Activated naive CD4-positive, alpha-beta T cell treated with anti-CD3 and anti-CD28 coated beads, Interleukin-2, amount 10 ng/mL, durations not matched to agents 7 days and 5 days (primary cell): ENCODE data around the gene SYNGR3.
"Not testable (repeated sequence)": the region's sequence is repeated elsewhere in the genome, so short reads cannot be mapped to it uniquely, and the experiment has no call there.

ENCODE experiments used
- CTCF ChIA-PET: fragments of 350-600 bp; sonication (Branson Sonifier 250); formaldehyde crosslinking; loops from one replicate; lab custom pipeline; 2021; ENCODE audit warnings: antibody characterized with exemption; lab: Charles Lee
- DNase-seq: peaks from one replicate; pipeline ENCODE4 v3.0.0-alpha.2; 2020
- H3K27ac Mint-ChIP-seq: one replicate; pipeline ENCODE4 v1.8.0; 2021; ENCODE audit warnings: mild to moderate bottlenecking, moderate library complexity, mixed read lengths
- H3K27me3 Mint-ChIP-seq: one replicate; pipeline ENCODE4 v1.8.0; 2021; ENCODE audit warnings: mild to moderate bottlenecking, mixed read lengths
- H3K36me3 Mint-ChIP-seq: one replicate; pipeline ENCODE4 v1.8.0; 2021; ENCODE audit warnings: mixed read lengths
- H3K4me1 Mint-ChIP-seq: one replicate; pipeline ENCODE4 v1.8.0; 2021; ENCODE audit warnings: mixed read lengths
- H3K4me3 Mint-ChIP-seq: one replicate; pipeline ENCODE4 v1.8.0; 2021; ENCODE audit warnings: mild to moderate bottlenecking, moderate library complexity, mixed read lengths
- H3K9me3 Mint-ChIP-seq: one replicate; pipeline ENCODE4 v1.8.0; 2021; ENCODE audit warnings: mixed read lengths

The SYNGR3 gene

DNA sequence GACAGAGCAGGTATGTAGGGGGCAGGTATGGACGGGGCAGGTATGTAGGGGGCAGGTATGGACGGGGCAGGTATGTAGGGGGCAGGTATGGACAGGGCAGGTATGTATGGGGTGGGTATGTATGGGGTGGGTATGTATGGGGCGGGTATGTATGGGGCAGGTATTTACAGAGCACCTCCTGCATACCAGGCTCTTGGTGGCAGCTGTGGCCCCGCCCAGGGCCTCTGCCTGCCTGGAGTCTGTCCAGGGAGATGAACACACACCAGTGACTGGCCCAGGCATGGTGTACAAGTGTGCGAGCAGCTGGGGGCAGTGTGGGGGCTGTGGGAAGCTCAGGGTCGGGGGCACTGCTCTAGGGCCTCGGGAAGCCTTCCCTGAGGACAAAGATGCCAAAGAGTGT lies 39.7 kb upstream of the SYNGR3 start:
- Mint-ChIP-seq H3K9me3 (no peaks in the 10 kb centered on the region), H3K27ac (no peak overlapping the region), H3K4me3 (no peak overlapping the region), H3K27me3 (peaks cover 17% of the 10 kb centered on the region), H3K36me3 (no peaks in the 10 kb centered on the region), H3K4me1 (no peaks in the 10 kb centered on the region)
- CTCF ChIA-PET: no interaction called here
- no peak for DNase-seq

DNA sequence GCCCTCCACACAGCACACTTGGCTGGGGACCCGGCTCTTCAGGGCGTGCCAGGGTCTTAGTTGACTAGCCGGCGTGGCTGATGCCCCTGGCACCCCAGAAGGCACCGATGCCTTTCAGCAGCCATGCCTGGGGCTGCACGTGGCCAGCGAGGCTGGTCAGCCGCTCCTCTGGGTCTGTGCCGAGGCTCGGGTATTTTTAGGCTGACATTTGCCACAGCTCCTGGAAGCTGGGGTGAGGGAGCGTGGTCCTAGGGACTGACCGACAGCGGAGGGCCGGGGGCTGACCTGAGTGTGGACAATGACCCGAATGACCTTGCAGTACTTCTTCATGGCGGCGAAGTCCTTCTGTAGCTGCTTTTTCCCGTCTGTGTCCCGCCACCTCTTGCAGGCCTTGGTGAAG lies 39.2 kb upstream of the SYNGR3 start:
- H3K27ac Mint-ChIP-seq: no peak overlapping the region
- CTCF ChIA-PET: interaction anchor here (1.2 kb wide), 1 partner anchor 54 kb away, joined by 3 read pairs; no protein-coding TSS in a partner anchor

DNA sequence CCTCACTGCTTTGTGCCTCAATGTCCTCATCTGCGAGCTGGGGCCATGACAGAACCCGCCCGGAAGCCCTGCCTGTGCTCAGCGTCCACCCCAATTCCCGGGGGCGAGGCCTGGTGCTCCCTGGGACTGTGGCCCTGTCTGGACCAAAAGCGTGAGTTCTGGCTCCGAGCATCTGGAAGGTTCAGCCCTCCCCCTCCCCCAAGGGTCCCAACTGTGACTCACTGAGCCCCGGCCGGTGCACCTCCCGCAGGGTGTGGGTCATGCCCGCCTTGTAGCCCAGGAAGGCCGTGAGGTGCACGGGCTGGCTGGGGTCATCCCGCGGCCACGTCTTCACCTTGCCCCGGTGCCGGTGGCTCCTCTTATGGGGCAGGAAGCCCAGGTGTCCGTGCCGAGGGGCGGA lies 36.0 kb upstream of the SYNGR3 start:
- no peak for DNase-seq
- H3K36me3 Mint-ChIP-seq: no peaks in the 10 kb centered on the region
- H3K4me3 Mint-ChIP-seq: no peak overlapping the region
- H3K9me3 Mint-ChIP-seq: no peaks in the 10 kb centered on the region
- peaks cover 31% of the 10 kb centered on the region for H3K27me3 Mint-ChIP-seq
- no peak overlapping the region for H3K27ac Mint-ChIP-seq
- peaks cover 2% of the 10 kb centered on the region for H3K4me1 Mint-ChIP-seq
- CTCF ChIA-PET: no interaction called here

More for the DNA sequence above, 39.2 kb upstream of the SYNGR3 start:
- Mint-ChIP-seq H3K36me3 (no peaks in the 10 kb centered on the region), H3K4me1 (no peaks in the 10 kb centered on the region), H3K4me3 (no peak overlapping the region), H3K9me3 (no peaks in the 10 kb centered on the region), H3K27me3 (peaks cover 17% of the 10 kb centered on the region)
- no peak for DNase-seq

- not testable (repeated sequence) for H3K27ac Mint-ChIP-seq, H3K4me3 Mint-ChIP-seq, DNase-seq, H3K9me3 Mint-ChIP-seq
- Mint-ChIP-seq H3K4me1 (peaks cover 28% of the 10 kb centered on the region), H3K27me3 (peaks cover 24% of the 10 kb centered on the region), H3K36me3 (peaks cover 15% of the 10 kb centered on the region)
- CTCF ChIA-PET: interaction anchor here (0.9 to 2.2 kb wide), 2 partner anchors 12 to 183 kb away, joined by 3 to 6 read pairs; no protein-coding TSS in a partner anchor
Observed at GRCh38 chr16:1957434-1958142, 32.2 kb upstream of the SYNGR3 start.

DNA sequence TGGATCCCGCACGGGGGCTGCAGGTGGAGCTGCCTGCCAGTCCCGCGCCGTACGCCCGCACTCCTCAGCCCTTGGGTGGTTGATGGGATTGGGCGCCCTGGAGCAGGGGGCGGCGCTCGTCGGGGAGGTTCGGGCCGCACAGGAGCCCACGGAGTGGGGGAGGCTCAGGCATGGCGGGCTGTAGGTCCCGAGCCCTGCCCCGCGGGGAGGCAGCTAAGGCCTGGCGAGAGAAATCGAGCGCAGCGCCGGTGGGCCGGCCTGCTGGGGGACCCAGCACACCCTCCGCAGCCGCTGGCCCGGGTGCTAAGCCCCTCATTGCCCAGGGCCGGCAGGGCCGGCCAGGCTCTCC lies 31.7 kb upstream of the SYNGR3 start:
- Mint-ChIP-seq H3K36me3 (peaks cover 20% of the 10 kb centered on the region), H3K4me1 (peaks cover 34% of the 10 kb centered on the region), H3K27me3 (peaks cover 21% of the 10 kb centered on the region)
- not testable (repeated sequence) for DNase-seq, H3K9me3 Mint-ChIP-seq, H3K27ac Mint-ChIP-seq, H3K4me3 Mint-ChIP-seq
- CTCF ChIA-PET: interaction anchor here (0.9 to 2.2 kb wide), 3 partner anchors 12 to 183 kb away, joined by 3 to 6 read pairs (median 4); partner anchors contain the start of gene TBL3

- Mint-ChIP-seq H3K4me3 (peak overlapping the region; percentile 95), H3K27me3 (peaks cover 21% of the 10 kb centered on the region), H3K9me3 (no peaks in the 10 kb centered on the region), H3K4me1 (peaks cover 40% of the 10 kb centered on the region), H3K36me3 (peaks cover 23% of the 10 kb centered on the region), H3K27ac (peak overlapping the region; percentile 62)
- no peak for DNase-seq
- CTCF ChIA-PET: interaction anchor here (1.8 to 2.2 kb wide), 2 partner anchors 13 kb away, joined by 4 to 6 read pairs; partner anchors contain the start of gene TBL3
Observed at GRCh38 chr16:1958715-1959268, 31.0 kb upstream of the SYNGR3 start.

DNA sequence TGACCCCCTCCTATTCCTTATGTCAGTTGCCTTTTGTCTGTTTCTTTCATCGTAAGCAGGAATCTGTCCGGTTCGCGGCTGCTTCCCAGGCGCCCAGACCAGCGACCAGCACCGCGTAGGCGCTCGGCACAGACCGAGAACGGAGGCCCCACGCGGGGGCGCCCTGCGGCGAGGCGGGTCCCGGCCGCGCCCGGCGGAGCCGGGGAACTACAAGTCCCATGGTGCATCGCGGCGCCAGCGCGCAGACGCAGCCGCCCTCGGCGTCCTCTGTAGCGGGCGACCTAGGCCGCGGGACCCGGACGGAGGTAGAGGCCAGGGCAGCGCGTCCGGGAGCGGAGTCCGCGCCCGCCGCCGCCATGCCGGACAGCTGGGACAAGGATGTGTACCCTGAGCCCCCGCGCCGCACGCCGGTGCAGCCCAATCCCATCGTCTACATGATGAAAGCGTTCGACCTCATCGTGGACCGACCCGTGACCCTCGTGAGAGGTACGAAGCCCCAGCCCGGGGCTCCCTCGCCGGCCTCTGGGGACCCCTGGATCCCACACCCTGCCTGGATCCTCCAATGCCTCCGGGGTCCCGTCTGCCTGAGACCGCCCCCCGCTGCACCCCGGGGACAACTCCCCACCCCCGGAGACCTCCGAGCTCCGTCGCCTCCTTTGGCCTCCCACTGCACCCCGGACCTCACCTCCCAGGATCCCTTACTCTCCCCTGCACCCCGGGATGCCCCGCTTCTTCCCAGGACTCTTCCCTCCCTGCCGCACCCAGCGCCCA lies 30.3 kb upstream of the SYNGR3 start, which contains the start of gene NDUFB10:
TSS of gene NDUFB10 (plus strand) at position 270 of the 771 bp plus-strand sequence. CDS start at position 357, 87 bp downstream.
- Mint-ChIP-seq H3K4me3 (peak within 1 kb of the TSS; percentile 95), H3K27me3 (peaks cover 20% of the 10 kb centered on the region), H3K4me1 (peaks cover 44% of the 10 kb centered on the region), H3K36me3 (peaks cover 28% of the 10 kb centered on the region), H3K27ac (peak within 1 kb of the TSS; percentile 94), H3K9me3 (no peaks in the 10 kb centered on the region)
- CTCF ChIA-PET: interaction anchor here (1.8 kb wide), 1 partner anchor 12 kb away, joined by 4 read pairs; the partner anchor contains the start of gene TBL3
- peak; percentile 94 for DNase-seq

GRCh38 chr16:1960665-1961630 lies 28.8 kb upstream of the SYNGR3 start:
- Mint-ChIP-seq H3K4me1 (peaks cover 50% of the 10 kb centered on the region), H3K36me3 (peaks cover 32% of the 10 kb centered on the region)

GRCh38 chr16:1961651-1962067 lies 28.1 kb upstream of the SYNGR3 start:
- peaks cover 32% of the 10 kb centered on the region for H3K36me3 Mint-ChIP-seq

More at GRCh38 chr16:1960665-1961630, 28.8 kb upstream of the SYNGR3 start:
- Mint-ChIP-seq H3K27me3 (peaks cover 11% of the 10 kb centered on the region), H3K27ac (peak overlapping the region; percentile 94), H3K4me3 (peak overlapping the region; percentile 95), H3K9me3 (no peaks in the 10 kb centered on the region)
- CTCF ChIA-PET: interaction anchor here (1.5 kb wide), 1 partner anchor 11 kb away, joined by 3 read pairs; the partner anchor contains the start of gene TBL3
- DNase-seq: no peak

DNA sequence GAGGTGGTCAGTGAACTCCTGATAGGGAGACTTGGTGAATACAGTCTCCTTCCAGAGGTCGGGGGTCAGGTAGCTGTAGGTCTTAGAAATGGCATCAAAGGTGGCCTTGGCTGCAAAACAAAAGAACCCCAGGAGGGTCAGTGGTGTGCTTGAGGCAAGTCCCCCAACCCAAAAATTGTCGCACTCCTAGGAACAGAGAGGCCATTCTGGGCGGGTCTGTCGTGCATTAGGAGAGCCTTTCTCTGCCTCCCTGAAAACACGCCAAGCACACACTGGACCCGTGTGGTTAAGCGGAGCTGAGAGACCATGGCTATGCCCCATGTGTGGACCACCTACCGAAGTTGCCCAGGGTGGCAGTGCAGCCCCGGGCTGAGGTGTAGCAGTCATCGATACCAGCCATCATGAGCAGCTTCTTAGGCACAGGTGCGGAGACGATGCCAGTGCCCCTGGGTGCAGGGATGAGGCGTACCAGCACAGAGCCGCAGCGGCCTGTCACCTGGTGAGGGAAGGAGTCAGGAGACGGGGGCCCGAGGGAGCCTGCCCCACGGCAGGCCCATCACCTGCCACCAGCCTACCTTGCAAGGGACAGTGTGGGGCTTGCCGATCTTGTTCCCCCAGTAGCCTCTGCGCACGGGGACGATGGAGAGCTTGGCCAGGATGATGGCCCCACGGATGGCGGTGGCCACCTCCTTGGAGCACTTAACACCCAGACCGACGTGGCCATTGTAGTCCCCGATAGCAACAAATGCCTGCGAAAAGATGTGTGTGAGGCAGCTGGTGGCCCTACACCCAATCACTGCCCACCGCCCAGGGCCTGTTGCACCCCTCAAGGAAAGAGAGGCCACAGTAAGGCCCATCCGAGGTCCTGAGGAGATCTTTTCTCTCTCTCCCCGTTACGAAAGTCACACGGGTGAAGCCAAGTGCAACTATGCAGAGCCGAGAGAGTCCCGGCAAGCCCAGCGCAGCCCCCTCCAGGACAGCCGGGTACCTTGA lies 27.3 kb upstream of the SYNGR3 start:
- H3K4me1 Mint-ChIP-seq: peaks cover 51% of the 10 kb centered on the region
- H3K36me3 Mint-ChIP-seq: peaks cover 32% of the 10 kb centered on the region
- H3K9me3 Mint-ChIP-seq, H3K27me3 Mint-ChIP-seq, CTCF ChIA-PET, DNase-seq: not testable (repeated sequence)
- H3K27ac Mint-ChIP-seq: peak overlapping the region; percentile 94
- H3K4me3 Mint-ChIP-seq: peak overlapping the region; percentile 92

More at GRCh38 chr16:1961651-1962067, 28.1 kb upstream of the SYNGR3 start:
- CTCF ChIA-PET: no interaction called here
- H3K4me1 Mint-ChIP-seq: peaks cover 50% of the 10 kb centered on the region
- DNase-seq: no peak
- H3K27ac Mint-ChIP-seq: peak overlapping the region; percentile 94
- H3K4me3 Mint-ChIP-seq: peak overlapping the region; percentile 46
- H3K27me3 Mint-ChIP-seq: peaks cover 5% of the 10 kb centered on the region
- H3K9me3 Mint-ChIP-seq: no peaks in the 10 kb centered on the region

GRCh38 chr16:1963806-1964505 lies 25.8 kb upstream of the SYNGR3 start:
- Mint-ChIP-seq H3K4me1 (peaks cover 52% of the 10 kb centered on the region), H3K4me3 (peak overlapping the region; percentile 92), H3K27ac (peak overlapping the region; percentile 93), H3K9me3 (no peaks in the 10 kb centered on the region), H3K36me3 (peaks cover 32% of the 10 kb centered on the region), H3K27me3 (no peaks in the 10 kb centered on the region)
- peak; percentile 53 for DNase-seq
- CTCF ChIA-PET: interaction anchor here (1.2 to 1.5 kb wide), 2 partner anchors 22 to 40 kb away, joined by 3 to 4 read pairs; no protein-coding TSS in a partner anchor
